GM12892 (cell line): ENCODE data around the gene CLEC16A.

Experiments used
- POLR2A ChIP-seq: IDR thresholded peaks from 2 replicates; pipeline ENCODE4 v1.6.1; 2011; ENCODE audit warnings: low read depth, low read length, control low read depth
- TAF1 ChIP-seq: IDR thresholded peaks from 2 replicates; pipeline ENCODE4 v1.6.1; 2011; ENCODE audit warnings: low read depth, mild to moderate bottlenecking, control low read depth, low read length, borderline replicate concordance

DNA sequence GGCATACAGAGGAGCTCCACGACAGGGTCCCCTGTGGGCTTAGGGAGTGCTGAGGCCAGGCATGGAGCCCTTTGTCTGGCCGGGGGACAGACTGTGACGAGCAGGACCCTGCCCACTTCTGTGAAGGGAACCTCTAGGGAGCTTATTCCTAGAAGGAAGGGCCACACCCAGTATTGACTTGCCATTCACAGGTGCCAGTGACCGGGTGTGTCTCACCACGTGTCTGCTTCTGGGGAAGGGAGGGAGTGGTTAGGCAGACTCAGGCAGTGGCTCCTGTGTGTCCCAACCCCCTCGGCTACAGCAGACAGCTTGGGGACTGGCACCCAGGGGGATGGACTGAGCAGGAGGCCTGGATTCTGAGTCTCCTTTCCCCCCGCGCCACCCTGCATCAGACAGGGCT lies 254.5 kb downstream of the CLEC16A start:
- TF ChIP-seq TAF1 (no peak), POLR2A (no peak)
